ENCODE results near the gene XRCC3.

The XRCC3 gene

DNA sequence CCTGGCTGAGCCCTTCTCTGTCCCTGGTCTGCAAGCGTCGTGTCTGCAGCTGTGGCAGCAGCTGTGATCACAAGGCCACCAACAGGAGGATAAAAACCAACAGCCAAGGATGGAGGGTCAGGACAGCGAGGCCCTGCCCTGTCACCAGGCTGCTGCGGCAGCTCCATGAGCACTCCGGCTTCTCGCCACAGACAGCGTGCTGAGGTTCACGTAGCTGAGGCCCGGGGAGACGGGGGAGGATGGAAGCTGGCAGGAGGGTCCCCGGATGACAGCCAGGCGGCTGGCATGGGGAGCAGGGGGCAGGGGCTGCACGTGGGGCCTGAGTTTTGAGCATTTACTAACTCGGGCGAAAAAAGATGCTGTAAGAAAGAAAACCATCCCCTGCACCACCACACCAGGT is 5.4 kb downstream of the XRCC3 start:
- Mint-ChIP-seq H3K36me3 (ENCODE audit: low read depth) (peaks cover 24% of the 10 kb centered on the region), H3K27me3 (ENCODE audit: low read depth, poor library complexity) (no peaks in the 10 kb centered on the region), H3K9me3 (no peaks in the 10 kb centered on the region), H3K4me3 (no peak overlapping the region), H3K4me1 (peaks cover 36% of the 10 kb centered on the region), H3K27ac (peak overlapping the region; percentile 54)
- TF ChIP-seq, protein P1, sequence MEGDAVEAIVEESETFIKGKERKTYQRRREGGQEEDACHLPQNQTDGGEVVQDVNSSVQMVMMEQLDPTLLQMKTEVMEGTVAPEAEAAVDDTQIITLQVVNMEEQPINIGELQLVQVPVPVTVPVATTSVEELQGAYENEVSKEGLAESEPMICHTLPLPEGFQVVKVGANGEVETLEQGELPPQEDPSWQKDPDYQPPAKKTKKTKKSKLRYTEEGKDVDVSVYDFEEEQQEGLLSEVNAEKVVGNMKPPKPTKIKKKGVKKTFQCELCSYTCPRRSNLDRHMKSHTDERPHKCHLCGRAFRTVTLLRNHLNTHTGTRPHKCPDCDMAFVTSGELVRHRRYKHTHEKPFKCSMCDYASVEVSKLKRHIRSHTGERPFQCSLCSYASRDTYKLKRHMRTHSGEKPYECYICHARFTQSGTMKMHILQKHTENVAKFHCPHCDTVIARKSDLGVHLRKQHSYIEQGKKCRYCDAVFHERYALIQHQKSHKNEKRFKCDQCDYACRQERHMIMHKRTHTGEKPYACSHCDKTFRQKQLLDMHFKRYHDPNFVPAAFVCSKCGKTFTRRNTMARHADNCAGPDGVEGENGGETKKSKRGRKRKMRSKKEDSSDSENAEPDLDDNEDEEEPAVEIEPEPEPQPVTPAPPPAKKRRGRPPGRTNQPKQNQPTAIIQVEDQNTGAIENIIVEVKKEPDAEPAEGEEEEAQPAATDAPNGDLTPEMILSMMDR (IDR thresholded peaks at IDR 0.05), result no peak
- no peak for DNase-seq

DNA sequence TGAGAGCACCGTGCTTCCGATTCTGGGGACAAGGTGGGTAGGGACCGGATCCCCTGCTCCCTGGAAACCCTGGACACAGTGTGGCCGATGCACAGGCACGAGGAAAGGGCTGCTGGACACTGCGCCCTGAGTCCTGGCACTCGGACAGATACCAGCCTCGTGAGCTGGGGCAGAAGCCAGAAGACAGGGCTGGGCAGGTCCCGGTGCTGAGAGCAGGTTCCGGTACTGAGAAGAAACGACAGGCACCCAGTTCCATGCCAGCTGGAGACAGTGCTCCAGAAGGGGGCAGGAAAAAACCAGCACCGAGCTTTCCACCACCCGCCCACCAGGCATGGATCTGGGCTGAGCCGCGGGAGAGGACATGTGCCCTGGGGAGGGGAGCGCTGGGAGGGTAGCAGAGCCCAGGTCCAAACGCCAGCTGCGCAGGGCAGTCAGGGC is 6.5 kb downstream of the XRCC3 start:
- H3K27me3 Mint-ChIP-seq (ENCODE audit: low read depth, poor library complexity), result no peaks in the 10 kb centered on the region
- TF ChIP-seq, protein P1 (IDR thresholded peaks at IDR 0.05), result no peak
- H3K4me3 Mint-ChIP-seq, result no peak overlapping the region
- peaks cover 37% of the 10 kb centered on the region for H3K4me1 Mint-ChIP-seq
- H3K27ac Mint-ChIP-seq, result peak overlapping the region; percentile 68
- H3K9me3 Mint-ChIP-seq, result no peaks in the 10 kb centered on the region
- DNase-seq, result no peak
- H3K36me3 Mint-ChIP-seq (ENCODE audit: low read depth), result peaks cover 30% of the 10 kb centered on the region

DNA sequence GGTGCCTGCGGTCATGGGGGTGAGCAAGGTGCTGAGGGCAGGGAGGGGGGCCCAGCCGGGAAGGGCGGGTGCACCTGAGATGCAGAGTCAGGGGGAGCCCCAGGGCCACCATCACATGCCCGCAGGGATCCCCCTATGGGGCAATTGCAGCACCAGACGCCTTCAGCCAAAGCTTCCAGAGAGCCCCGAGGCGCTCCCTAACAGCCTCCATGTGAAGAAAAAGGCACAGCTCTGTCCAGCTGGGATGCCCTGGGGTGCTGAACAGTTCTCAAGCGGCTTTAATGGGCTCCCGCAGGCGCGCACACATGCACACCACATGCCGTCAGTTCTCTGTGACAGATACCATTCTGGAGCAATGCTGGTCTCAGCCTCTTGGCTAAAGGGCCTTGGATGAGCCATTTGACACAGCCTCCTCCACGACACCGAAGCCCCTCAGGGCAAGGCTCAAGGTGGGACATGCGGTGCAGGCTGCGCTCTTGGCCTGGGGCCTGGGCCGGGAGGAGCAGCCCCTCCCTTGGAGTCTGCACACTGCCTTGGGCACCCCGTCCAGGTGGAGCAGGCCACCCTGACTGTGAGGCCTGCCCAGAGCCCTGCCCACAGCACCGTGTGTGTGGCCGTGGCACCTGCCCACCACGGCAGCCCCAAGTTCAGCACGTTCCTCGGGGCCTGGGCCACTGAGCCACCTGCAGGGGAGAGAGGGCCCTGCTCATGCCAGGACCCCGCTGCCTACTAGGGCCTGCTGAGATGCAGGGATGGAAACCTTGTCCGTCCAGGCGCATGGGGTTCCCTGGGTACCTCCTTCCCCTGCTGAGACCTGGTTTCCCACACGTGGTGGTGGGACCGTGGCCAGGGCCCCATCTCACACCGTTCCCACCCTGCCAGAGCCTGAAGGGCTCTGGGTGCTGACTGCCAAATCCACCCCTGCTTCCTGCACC is 7.7 kb downstream of the XRCC3 start:
- no peak overlapping the region for H3K27ac Mint-ChIP-seq
- H3K4me3 Mint-ChIP-seq, result no peak overlapping the region
- peaks cover 33% of the 10 kb centered on the region for H3K36me3 Mint-ChIP-seq (ENCODE audit: low read depth)
- TF ChIP-seq, protein P1 (IDR thresholded peaks at IDR 0.05), result no peak
- H3K4me1 Mint-ChIP-seq, result peaks cover 38% of the 10 kb centered on the region
- H3K27me3 Mint-ChIP-seq (ENCODE audit: low read depth, poor library complexity), result no peaks in the 10 kb centered on the region
- DNase-seq, result no peak
- H3K9me3 Mint-ChIP-seq, result no peaks in the 10 kb centered on the region

DNA sequence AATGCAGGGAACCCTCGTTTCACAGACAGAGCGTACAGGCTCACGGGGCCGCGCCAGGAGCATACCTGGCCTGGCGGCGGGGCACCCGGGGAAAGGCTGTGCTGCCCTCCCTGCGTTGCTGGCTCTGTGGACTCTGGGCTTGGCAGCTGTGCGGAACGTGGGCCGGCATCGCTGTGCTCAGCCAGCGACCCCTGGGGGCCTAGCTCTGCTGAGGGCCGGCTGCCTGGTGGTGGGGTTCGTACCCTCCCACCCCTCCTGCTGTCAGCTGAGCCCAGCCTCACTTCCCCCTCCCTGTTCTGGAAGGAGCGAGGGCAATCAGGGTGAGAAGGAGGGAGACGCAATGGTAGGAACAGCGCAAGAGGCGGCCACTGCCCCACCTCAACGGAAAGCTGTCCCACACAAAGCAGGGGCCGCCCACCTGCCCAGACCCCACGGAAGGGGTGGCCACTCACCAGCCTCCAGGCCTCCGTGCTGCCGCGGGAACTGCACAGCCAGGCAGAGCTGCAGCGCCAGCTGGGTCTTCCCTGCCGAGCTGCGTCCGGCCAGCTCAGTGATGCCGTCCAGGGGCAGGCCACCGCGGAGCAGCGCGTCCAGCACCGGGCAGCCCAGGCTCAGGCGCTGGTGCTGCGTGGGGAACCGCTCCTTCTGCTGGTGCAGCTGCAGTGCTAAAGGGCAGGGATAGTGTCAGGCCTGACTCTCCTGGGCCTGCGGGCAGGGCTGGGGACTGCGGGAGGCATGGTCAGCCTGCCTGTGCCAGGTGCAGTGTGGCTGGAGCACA is 8.5 kb downstream of the XRCC3 start:
- peak overlapping the region; percentile 61 for H3K27ac Mint-ChIP-seq
- peaks cover 44% of the 10 kb centered on the region for H3K4me1 Mint-ChIP-seq
- no peaks in the 10 kb centered on the region for H3K9me3 Mint-ChIP-seq
- no peak for DNase-seq
- H3K27me3 Mint-ChIP-seq (ENCODE audit: low read depth, poor library complexity), result no peaks in the 10 kb centered on the region
- H3K4me3 Mint-ChIP-seq, result no peak overlapping the region
- TF ChIP-seq, protein P1 (IDR thresholded peaks at IDR 0.05), result no peak
- H3K36me3 Mint-ChIP-seq (ENCODE audit: low read depth), result peaks cover 33% of the 10 kb centered on the region

DNA sequence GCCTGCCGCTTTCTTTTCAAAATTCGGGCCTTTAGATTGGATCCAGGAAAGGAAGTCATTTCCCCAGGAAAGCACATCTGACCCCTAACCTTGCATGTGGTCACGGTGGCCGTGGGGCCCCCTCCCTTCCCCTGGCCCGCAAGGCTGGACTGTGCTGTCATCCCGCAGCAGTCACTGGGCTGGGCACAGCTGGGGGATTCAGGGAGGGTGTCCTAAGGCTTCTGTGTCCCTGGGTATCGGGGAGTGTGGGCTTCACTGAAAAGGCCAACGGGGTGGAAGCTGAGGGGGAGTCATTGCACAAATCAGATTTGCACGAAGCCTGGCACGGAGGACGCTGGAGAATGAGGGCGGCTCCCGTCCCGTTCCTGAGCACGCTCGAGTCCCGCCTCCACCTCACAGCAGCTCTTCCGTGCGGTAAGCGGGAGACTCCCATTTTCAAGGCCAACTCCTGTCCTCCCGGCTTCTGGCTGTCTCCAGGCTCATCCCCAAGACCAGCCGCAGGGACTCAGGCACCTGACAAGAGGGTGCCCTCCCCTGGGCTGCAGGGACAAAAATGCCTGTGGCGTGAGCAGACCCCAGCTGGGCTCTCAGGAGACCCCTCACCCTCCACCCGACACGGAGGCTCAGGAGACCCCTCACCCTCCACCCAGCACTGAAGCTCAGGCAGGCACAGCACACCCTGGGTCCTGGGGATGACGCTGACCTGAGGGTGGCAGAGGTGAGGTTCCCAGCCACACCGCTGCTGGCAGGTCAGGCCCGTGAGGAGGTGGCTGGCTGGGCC is 9.6 kb downstream of the XRCC3 start:
- TF ChIP-seq, protein P1 (IDR thresholded peaks at IDR 0.05), result no peak
- DNase-seq, result no peak
- peaks cover 29% of the 10 kb centered on the region for H3K36me3 Mint-ChIP-seq (ENCODE audit: low read depth)
- H3K27me3 Mint-ChIP-seq (ENCODE audit: low read depth, poor library complexity), result no peaks in the 10 kb centered on the region
- no peaks in the 10 kb centered on the region for H3K9me3 Mint-ChIP-seq
- peaks cover 38% of the 10 kb centered on the region for H3K4me1 Mint-ChIP-seq
- no peak overlapping the region for H3K27ac Mint-ChIP-seq
- no peak overlapping the region for H3K4me3 Mint-ChIP-seq

Measured in nephron progenitor cell (in vitro differentiated cells).